Chondrocyte (in vitro differentiated cells): Measurements from ENCODE around the gene TTC23L. TPM values are rescaled to one million over a fixed set of nuclear protein-coding genes. Genes with fewer than 3 reads are reported as not detected.

Experiments used
- DNase-seq: peaks from one replicate; pipeline ENCODE4 v3.0.0; 2021; ENCODE audit warnings: mixed read lengths, low spot score
- H3K27ac Mint-ChIP-seq: one replicate; pipeline ENCODE4 v1.8.0; 2021; ENCODE audit warnings: mild to moderate bottlenecking, moderate library complexity, mixed read lengths; ENCODE audit not compliant: unreplicated experiment
- H3K27me3 Mint-ChIP-seq: 2 replicates; pipeline ENCODE4 v1.8.0; 2021; ENCODE audit warnings: low read depth, mixed read lengths
- H3K36me3 Mint-ChIP-seq: 2 replicates; pipeline ENCODE4 v1.8.0; 2021; ENCODE audit warnings: low read depth, mixed read lengths
- H3K4me1 Mint-ChIP-seq: 2 replicates; pipeline ENCODE4 v1.8.0; 2021; ENCODE audit warnings: low read depth, mild to moderate bottlenecking, mixed read lengths
- H3K4me3 Mint-ChIP-seq: one replicate; pipeline ENCODE4 v1.8.0; 2021; ENCODE audit warnings: mild to moderate bottlenecking, moderate library complexity, mixed read lengths; ENCODE audit not compliant: unreplicated experiment
- H3K9me3 Mint-ChIP-seq: 2 replicates; pipeline ENCODE4 v1.8.0; 2021; ENCODE audit warnings: low read depth, mixed read lengths
- CTCF ChIP-seq: fragments of 200-600 bp; sonication (generic); IDR thresholded peaks from 2 replicates; pipeline ENCODE4 v1.5.0; 2021; ENCODE audit warnings: antibody characterized with exemption, mild to moderate bottlenecking, moderate library complexity
- total RNA-seq: library from RNA; stranded (reverse); gene quantifications from 3 replicates; pipeline ENCODE4 v1.2.1, GENCODE V29; 2021

Gene TTC23L
- total RNA-seq, 1 donor from 2014 or later, result not detected

GRCh38 chr5:34941936-34942335, 103.0 kb downstream of the TTC23L start:
- H3K4me3 Mint-ChIP-seq, result no peak overlapping the region
- H3K36me3 Mint-ChIP-seq, result peaks cover 35% of the 10 kb centered on the region
- no peaks in the 10 kb centered on the region for H3K27me3 Mint-ChIP-seq
- no peak for DNase-seq
- peaks cover 6% of the 10 kb centered on the region for H3K4me1 Mint-ChIP-seq
- TF ChIP-seq CTCF, result no peak
- H3K27ac Mint-ChIP-seq, result no peak overlapping the region
- no peaks in the 10 kb centered on the region for H3K9me3 Mint-ChIP-seq

GRCh38 chr5:34944044-34944443, 105.1 kb downstream of the TTC23L start:
- Mint-ChIP-seq H3K36me3 (peaks cover 34% of the 10 kb centered on the region), H3K4me3 (no peak overlapping the region), H3K27ac (no peak overlapping the region), H3K4me1 (peaks cover 6% of the 10 kb centered on the region), H3K9me3 (no peaks in the 10 kb centered on the region), H3K27me3 (no peaks in the 10 kb centered on the region)
- DNase-seq, result no peak
- no peak for TF ChIP-seq CTCF

GRCh38 chr5:34944460-34945047, 105.6 kb downstream of the TTC23L start:
- Mint-ChIP-seq H3K4me1 (peaks cover 6% of the 10 kb centered on the region), H3K36me3 (peaks cover 39% of the 10 kb centered on the region)

More at GRCh38 chr5:34944460-34945047, 105.6 kb downstream of the TTC23L start:
- no peaks in the 10 kb centered on the region for H3K9me3 Mint-ChIP-seq
- H3K27ac Mint-ChIP-seq, result no peak overlapping the region
- no peak for DNase-seq
- no peaks in the 10 kb centered on the region for H3K27me3 Mint-ChIP-seq
- TF ChIP-seq CTCF, result no peak
- H3K4me3 Mint-ChIP-seq, result no peak overlapping the region

Other genes starting within 250 kb of the TTC23L start
- 177 to 287 TPM (median 260 TPM) in 3 replicates for gene RAI14, start 182.8 kb upstream of the TTC23L start, total RNA-seq
- gene RAD1, start 76.3 kb downstream of the TTC23L start, total RNA-seq, result 20.3 to 24.7 TPM (median 20.5 TPM) in 3 replicates
- gene BRIX1, start 76.5 kb downstream of the TTC23L start, total RNA-seq, result 14.7 to 24.1 TPM (median 15.7 TPM) in 3 replicates
- gene DNAJC21, start 90.4 kb downstream of the TTC23L start, total RNA-seq, result 37.3 to 45.4 TPM (median 39.3 TPM) in 3 replicates
- gene AGXT2, start 208.8 kb downstream of the TTC23L start, total RNA-seq, result not detected in 3 replicates